Stimulated activated CD8-positive, alpha-beta memory T cell treated with anti-CD3 and anti-CD28 coated beads, Interleukin-15, amount 100 ng/mL, for 1 hour (primary cell): ENCODE results near the gene MEMO1.

Experiments
- DNase-seq: peaks from one replicate; pipeline ENCODE4 v3.0.0-alpha.2; 2020; ENCODE audit warnings: low read depth

Gene MEMO1

GRCh38 chr2:31823558-31823957 lies 187.2 kb downstream of the MEMO1 start:
- no peak for DNase-seq

- no peak for DNase-seq
These were observed 188.2 kb downstream of the MEMO1 start for GRCh38 chr2:31822587-31822986.
